Globus pallidus (tissue), 1 donor: Measurements from ENCODE around the gene BACH2.
A peak's percentile ranks its signal among the peaks of the same experiment; 100 is the strongest.

Experiments
- DNase-seq: peaks from one replicate; pipeline ENCODE4 v3.0.0-alpha.2; 2015; ENCODE audit warnings: low spot score

The BACH2 gene

DNA sequence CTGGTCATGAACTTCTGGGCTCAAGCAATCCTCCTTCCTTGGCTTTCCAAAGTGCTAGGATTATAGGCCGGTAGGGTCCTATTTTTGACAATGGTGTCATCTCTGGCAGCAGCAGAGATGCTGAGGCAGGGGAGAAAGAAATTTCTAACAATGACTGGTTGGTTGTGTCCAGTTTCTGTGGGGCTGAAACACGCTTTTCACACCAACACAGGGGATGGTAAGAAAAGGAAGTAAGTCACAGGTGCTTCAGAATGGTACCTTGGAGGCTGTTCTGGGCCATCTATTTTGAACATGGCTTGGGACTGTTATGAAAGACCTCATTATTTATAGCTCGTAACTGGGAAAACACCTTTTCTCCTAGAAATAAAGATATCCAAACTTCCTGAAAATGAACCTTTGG, 329.7 kb downstream of the BACH2 start:
- no peak for DNase-seq

DNA sequence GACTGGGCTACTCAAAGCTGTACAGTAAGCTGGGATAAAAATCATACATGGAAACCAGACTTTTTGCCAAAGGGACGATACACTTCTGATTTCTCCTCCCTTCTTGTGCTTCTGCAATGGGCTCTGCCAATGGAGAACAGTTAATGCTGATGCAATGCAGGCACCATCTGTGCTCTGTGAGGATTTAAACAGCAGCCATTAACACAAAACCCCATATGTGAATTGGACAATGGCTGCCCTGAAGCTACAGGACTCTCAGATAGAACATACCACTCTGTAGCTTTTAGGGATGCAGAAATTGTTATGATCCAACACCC, 330.5 kb downstream of the BACH2 start:
- DNase-seq: no peak

DNA sequence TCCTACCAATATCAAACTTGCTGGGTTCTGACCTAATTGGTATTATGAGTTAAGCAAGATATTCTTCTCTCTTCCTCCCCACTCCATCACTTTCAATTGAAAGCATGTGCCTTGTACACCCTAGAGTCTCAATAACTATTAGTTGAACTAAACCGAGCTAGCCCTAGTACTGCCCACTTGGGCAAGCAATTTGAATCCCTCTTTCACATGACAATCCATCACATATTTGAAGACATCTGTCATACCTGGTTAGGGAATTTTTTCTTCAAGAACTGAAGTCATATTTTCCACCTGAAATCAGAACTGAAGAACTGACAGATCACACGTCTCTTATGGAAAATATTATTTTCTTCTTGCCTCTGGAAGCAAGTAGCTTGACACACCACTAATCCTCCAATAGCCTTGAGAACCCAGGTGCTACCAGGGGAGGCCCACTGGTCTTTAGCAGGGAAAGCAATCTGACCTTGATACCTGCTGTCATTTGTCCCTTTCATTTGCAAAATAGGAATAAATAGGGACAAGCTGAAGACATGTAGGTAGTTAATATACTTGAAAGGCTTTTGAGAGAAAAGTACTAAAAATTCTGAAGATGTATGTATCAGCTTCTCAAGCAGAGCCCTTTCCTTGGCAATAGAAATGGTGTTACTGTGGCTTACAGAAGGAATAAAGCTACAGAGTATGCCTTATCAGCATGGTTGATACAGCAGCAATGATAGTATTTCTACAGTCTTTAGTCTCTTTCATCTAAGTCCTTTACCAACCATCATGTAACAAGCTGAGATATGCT, 331.0 kb downstream of the BACH2 start:
- DNase-seq: no peak

DNA sequence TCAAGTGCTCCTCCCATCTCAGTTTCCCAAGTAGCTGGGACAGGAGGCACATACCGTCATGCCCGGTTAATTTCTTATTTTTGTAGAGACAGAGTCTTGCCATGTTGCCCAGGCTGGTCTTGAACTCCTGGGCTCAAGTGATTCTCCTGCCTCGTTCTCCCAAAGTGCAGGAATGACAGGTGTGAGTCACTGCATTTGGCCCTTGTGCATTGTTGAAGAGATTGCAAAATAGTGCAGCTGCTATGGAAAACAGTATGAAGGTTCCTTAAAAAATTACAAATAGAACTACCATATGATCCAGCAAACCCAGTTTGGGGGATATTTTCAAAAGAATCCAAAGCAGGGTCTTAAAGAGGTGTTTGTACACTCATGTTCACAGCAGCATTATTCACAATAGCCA, 333.3 kb downstream of the BACH2 start:
- DNase-seq: no peak

DNA sequence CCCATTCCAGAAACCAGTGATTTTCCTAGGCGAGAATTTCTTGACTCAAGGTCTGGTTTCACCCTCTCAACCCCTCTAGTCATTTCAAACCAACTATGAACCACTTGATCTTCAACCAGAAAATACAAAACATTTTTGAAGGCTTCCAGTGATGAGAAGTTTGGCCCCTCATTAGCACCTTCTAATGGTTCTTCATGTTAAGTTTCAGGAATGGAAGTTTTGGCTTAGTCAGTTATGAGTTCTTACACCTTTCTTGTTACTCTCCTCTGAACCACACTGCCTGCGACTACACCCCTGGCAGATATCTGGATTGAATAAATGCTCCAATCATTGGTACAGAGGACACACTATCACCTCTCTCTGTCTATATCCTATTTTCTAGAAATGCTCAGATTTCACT, 335.2 kb downstream of the BACH2 start:
- DNase-seq: no peak

DNA sequence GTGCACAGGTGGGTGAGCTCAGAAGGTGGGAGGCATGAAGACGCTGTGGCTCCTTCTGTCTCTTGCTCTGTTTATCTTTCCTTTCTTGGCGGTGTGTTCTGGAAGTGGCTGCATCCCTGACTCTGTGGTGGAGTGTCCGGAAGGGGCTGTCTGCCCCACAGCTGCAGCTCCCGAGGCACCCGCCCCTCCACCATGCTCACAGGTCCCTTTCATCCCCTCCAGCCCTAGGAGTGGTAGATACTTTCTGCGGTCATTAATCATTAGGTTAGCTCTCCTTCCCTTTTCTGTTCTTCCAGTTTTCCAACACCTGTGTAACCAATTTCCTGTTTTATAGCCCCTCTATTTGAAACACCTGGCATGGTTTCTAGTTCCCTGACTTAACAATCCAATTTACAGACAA, 336.8 kb downstream of the BACH2 start:
- DNase-seq: no peak

DNA sequence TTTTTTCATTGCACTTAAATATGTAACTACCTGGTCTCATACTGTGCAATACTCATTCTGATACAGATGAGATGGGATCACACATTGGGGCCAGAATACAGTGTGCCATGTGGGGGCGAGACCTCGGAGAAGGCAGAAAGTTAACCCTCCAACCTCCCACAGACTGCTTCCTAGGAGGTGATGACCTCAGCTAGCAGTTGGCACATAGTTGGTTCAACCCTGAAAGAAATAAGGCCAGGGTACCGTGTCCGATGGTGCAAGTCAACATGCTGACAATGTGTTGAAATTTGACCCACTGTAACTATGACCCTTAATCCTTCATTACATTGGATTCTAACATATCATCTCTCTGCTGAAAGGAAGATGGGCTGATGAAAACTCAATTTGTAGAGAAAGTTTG, 340.5 kb downstream of the BACH2 start:
- DNase-seq: no peak

DNA sequence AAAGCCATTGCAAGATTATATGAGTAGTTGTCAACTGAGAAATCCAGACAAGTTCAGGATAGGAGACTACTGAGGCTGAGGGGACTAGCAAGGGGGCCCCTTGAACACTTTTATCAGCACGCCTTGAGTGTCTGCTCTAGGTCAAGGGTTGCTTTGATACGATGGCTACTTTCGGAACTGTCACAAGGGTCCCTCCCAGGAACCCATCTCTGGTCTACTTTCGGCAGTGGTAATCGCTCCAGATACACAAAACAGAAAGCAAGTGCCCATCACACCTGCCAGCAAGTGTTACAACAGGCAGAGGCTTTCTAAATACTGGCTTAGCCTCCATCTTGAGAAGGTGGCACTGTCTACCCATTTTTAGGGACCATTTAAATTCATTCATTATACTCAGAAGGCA, 341.3 kb downstream of the BACH2 start:
- no peak for DNase-seq

DNA sequence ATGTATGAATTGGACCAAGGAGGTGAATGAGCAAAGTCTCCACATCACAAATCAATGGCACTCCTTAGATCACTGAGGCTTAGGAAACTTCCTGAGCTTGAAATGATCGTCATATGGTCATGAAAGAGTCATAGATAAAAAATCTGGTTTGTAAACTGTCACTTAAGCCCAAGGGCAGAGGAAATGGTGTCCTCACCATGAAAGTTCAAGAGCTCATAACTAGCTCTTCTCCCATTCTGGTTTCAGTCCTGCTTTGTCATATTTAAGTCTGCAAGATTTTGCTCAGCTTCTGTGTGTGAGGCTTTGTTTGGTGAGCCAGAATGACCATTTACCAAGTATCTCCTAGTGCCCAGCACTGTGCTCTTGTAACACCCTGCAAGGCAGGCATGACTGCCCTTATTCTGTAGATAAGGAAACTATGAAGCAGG, 341.9 kb downstream of the BACH2 start:
- no peak for DNase-seq

DNA sequence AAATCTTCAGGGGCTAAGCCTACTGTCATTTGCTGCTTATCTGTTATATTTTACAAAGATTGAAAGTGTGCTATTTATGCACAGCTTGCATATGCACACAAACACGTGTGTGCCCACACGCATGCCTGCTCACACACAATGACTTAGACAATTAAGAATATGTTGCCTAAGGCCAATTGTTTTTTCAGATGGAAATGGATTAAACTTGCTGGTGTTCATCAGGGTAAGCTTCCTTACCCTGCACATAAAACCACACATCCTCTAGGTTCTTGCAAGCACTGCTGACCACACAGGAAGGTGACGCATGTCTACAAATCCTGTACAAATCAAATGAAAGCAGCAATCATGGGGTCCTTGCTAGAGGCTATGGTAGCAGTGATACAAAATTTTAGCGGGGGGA, 344.0 kb downstream of the BACH2 start:
- DNase-seq: no peak

DNA sequence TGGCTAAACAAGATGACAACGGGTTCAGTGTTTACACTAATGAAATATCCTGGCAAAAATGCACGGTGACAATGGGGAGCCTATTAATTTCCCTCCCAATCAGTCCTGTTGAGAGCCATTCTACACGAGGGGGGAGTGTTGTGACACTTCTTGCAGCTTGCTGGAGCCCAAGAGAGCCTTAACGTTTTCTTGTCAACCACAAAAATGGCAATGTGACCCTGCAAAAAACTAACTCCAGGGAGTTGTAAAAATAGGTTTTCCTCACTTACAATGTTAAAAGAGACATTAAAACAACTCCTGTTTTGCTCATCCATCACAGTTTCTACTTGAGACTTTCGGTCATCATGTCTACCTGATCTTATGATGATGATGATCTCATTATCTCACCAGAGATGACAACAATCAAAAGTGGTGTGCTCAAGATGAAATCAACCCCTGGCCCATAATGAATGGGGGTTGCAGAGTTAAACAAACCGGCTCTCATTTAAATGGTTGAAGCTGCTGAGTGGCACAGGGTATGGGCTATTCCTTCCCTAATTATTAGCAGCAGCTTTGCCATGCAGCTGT, 344.5 kb downstream of the BACH2 start:
- DNase-seq: no peak

DNA sequence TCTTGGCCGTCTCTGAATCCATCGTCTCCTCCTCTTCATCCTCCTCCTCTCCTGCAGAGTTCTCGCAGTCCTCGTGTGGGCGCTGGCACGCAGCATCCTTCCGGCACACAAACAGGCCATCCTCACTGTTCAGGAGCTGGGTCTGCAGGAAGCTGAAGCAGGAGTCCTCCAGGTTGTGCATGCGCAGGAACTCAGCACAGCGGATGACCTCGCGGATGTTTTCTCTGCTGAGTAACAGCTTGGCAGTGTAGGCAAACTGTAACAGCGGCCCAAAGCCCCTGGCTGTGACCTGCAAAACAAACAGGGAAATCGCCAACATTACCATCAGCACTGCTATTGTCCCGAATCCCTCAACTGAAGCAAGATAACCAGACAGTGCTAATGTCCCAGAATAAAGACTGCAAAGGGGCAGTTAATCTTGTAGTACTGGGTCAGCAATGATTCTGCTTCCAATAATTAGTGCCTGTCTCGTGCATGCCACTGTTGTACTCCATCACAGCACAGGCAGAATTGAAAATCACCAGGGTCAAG, 345.0 kb downstream of the BACH2 start:
- peak; percentile 55 for DNase-seq

DNA sequence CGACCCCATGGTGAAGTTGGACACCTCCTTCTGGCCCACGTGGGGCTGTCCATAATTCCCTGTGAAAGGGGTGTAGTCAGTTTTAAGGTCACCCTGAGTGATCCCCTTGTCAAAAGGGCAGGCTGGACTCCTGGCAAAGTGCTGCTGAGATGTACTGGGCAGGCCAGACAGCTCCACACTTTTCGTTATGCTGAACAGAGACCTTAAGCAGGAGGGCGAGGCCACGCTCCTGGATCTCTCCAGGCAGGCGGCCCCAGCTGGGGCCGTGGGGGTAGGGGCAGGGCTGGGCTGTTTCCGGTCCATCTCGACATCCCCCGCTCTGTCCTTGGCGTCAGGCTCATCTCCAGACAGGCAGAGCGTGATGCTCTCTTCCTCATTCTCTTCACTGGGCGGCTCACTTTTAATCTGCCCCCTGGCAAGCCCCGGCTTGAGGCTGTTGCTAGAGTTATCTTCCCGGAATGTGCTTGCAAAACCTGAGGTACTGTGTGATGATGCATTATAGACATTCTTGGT, 345.7 kb downstream of the BACH2 start:
- DNase-seq: no peak

DNA sequence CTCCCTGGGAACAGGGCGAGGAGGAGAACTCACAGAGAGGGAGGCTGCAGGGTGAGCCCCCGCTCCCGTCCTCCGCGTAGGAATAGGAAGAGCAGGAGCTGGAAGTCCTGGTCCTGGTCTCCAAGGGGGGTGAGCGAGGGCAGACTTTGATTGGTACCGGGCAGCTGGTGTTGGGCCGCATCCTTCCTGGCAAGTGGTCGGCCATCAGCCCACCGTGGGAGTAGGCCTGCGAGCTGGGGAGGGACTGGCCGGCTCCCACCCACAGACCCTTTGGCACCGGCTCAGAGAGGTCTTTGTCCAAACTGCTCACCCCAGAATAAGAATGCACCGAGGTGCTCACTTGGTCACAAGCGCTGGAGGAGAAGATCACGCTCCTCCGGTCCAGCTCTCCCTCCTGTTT, 346.2 kb downstream of the BACH2 start:
- DNase-seq: no peak

DNA sequence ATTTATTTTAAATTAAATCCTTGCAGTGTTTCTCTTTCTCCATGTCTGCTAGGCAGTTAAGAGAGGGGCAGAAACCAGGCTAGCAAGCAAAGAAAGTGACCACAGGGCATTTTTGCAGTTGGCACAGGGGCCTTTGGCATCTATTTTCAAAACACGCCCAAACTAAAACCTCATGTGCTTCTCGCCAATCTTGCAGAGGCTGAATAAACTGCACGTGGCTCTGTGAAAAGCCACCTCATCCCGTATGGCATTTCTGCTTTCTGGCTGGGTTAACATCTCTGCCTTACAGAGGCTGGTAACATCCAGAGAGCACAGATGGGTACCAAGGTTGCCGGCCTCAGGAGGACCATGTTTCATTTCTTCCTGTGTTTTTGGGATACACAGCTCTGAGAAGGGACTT, 347.8 kb downstream of the BACH2 start:
- no peak for DNase-seq

DNA sequence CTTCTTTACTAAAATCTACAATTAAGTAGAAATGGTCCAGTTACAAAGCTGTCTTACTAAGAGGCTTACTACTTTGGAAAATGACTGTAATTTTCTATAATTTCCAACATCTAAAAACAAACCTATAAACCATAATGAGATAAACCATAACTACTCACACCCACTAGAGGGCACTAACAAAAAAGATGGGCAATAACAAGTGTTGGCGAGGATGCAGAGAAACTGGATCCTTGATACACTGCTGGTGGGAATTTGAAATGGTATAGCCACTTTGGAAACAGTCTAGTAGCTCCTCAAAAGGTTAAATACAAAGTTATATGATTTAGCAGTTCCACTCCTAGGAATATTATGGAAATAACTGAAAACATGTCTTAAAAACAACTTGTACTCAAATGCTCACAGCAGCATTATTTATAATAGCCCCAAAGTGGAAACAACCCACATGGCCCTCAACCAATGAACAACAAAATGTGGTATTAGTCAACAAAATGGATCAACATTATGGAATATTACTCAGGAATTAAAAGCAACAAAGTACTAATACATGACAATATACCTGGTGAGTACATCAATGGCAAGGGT, 351.7 kb downstream of the BACH2 start:
- DNase-seq: no peak

DNA sequence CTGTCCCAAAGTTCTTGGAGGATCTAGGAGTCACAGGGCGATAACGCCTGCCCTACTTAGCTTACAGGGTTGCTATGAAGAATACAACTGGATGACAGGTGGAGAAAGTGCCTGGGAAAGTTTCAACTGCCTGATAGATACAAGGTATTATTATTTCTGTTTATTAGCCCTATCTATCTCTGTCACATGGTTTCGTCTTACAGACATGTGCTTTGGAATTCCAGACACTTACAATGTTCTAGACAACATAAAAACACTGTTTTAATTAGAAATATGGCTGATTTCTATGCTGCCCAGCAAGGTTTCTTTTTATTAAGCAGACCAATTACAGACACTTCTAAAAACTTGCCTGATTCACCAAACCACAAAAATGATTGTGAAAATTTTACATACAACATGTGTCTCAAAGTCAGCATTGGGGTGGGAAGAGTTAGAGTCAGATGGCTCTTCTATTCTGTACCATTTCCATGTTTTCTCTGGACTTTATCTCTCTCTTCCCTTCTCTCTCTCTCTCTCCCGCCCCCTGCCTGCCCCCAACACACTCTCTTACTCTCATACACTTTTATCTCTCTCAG, 352.4 kb downstream of the BACH2 start:
- no peak for DNase-seq

DNA sequence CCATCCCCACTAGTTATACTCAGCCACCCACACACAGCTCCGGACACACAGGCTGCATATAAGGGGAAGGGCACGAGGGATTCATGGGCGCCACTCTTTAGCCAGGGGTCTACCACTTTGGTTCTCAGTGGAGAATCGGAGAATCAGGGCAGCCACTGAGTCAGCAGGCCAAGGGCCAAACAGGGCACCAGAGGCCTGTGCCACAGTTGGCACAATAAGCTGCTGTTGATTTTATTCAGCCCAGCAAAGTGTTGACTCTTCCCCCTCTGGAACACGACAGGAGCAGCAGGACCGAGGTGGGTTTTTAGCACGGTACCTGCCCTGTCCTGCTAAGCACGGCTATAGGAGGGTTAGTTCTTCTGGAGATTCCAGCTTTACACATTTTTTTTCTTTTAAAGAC, 354.0 kb downstream of the BACH2 start:
- DNase-seq: no peak

DNA sequence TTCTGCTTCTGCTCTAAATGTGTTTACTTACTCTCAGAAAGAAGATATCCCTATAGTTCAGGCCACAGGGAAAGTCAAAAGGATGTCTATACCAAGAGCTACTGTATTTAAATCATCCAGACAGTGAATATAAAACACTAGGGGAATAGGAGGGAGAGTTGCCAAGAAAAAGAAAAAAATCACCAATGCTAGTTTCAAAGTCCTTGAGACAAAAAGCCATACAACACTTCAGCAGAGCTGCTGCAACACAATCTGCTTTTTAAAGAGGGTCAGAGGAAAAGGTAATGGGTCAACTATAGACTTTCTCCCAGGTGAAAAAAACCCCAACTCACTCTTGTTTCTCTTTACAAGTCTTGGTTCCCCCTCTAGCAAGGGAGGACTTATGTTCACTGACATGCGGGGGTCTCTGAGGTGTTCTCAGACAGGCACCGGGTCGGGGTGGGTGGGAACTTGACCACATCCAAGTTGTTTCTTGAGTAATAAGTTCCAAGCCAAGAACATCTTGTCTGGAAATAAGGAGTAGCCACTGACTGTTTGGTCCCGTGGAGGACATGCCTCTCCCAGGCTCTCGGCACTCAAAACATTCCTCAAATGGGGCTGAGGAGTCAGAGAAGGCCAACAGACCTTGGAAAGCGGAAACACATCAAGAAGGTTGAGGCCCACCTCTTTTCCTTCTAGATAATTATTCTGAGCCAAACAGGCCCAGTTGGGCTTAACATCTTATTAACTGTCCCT, 354.7 kb downstream of the BACH2 start:
- DNase-seq: no peak

DNA sequence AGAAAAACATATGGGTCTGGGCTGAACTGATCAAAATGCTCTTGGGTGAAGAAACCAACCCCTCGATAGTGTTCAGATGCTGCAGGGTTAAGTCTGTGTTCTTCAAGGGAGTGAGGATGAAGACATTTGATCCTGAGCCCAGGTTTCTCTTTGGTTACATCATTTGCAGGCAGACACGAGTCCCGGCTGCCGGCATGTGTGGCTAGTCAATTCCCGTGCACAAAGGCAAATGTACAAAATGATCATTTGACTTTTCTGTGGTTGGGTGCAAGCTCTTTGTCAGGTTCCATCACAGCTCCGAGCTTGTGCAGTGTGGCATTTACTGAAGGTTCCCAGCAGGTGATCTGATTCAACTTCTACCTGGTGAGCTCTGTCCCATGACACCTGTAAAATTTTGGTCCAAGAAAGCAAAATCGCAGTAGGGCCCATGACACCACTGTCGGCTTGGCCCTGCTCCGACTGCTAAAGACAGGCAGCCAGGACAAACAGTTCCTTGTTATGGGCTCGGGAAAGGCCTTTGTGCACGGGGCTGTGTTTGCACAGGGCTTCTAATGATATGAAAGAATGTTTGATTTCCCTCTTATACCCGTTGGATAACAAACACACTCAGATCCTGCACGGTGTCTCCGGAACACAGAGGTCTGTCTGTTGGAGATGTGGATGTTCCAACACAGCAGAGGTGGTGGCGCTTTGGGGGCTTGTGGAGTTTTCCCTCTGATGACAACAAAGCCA, 355.4 kb downstream of the BACH2 start:
- peak; percentile 85 for DNase-seq

DNA sequence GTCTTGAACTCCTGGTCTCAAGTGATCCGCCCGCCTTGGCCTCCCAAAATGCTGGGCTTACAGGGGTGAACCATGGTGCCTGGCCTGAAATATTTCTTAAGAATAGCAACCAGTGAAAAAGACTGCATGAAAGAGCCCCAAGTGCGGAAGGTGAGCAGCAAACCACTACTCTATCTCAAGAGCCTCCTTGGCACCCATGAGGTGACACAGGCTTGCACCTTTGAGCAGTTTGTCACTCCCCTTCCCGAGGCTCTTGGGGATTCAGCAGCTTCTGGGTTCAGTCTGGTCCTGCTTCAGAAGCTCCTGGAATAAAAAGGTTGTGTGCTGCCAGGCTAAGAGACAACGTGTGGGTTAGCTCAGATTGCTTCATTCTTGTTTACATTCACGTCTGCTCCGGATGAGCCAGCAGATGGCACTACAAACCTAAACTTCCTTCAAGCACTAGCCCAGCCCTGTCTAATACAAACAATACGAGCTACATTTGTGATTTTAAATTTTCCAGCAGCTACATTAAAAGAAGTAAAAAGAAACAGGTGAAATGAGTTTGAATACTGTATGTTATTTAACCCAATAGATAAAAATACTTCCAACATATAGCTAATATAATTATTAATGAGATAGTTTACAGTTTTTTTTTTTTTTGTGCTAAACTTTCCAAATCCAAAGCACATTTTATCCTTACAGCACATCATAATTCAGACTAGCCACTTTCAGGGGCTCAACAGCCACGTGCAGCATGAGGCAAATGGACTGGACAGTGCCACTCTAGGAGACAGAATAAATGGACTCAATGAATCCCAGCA, 356.2 kb downstream of the BACH2 start:
- peak; percentile 92 for DNase-seq
